HEK293 (cell line): Measurements from ENCODE around the gene OR1M1.

ENCODE experiments used
- CTCF ChIA-PET: fragments of 350-600 bp; formaldehyde crosslinking; extraction: SDS; loops from one replicate; lab custom pipeline; 2021; ENCODE audit warnings: antibody characterized with exemption; lab: Yijun Ruan, JAX
- POLR2A ChIA-PET: fragments of 300-600 bp; formaldehyde crosslinking; extraction: SDS; loops from one replicate; lab custom pipeline; 2020; ENCODE audit warnings: antibody characterized with exemption, inconsistent platforms; lab: Yijun Ruan, JAX
- H3K27ac ChIP-seq: fragments of 200-500 bp; sonication (Bioruptor generic); 2 replicates; pipeline ENCODE4 v1.5.1; 2014; ENCODE audit warnings: low read depth, low read length, control low read depth, inconsistent platforms; ENCODE audit errors: extremely low read depth
- H3K36me3 ChIP-seq, 2 experiments: fragments of 200-500 bp in 1 of 2; sonication (Bioruptor generic) in 1 of 2; 1 replicate in 1 of 2; 2 replicates in 1 of 2; pipeline ENCODE4 v1.5.1; 2014 to 2017; ENCODE audit warnings: inconsistent platforms in 2 of 2, low read length in 2 of 2; ENCODE audit not compliant: control insufficient read depth in 2 of 2, insufficient read depth in 1 of 2
- H3K4me1 ChIP-seq: fragments of 200-500 bp; sonication (Bioruptor generic); 2 replicates; pipeline ENCODE4 v1.5.1; 2014; ENCODE audit warnings: mild to moderate bottlenecking, low read length, inconsistent platforms; ENCODE audit not compliant: control insufficient read depth, insufficient read depth
- H3K4me3 ChIP-seq: 2 replicates; pipeline ENCODE4 v1.5.1; 2011; ENCODE audit warnings: low read depth, mild to moderate bottlenecking, control low read depth, low read length, moderate library complexity
- H3K9me3 ChIP-seq: fragments of 200-500 bp; sonication (Bioruptor generic); 2 replicates; pipeline ENCODE4 v1.5.1; 2014; ENCODE audit warnings: low read depth, low read length, inconsistent platforms; ENCODE audit not compliant: control insufficient read depth, insufficient read depth
- BCL11B ChIP-seq: fragments of 450-650 bp; formaldehyde crosslinking; IDR thresholded peaks from 2 replicates; pipeline ENCODE4 v1.5.1; 2016; ENCODE audit warnings: low read depth, missing biosample characterization, missing genetic modification characterization
- HOXD13 ChIP-seq: sonication (generic); formaldehyde crosslinking; IDR thresholded peaks from 2 replicates; pipeline ENCODE4 v1.8.0; 2022; ENCODE audit warnings: missing genetic modification reagents, borderline replicate concordance
- SETDB1 ChIP-seq: IDR thresholded peaks from one replicate; pipeline ENCODE4 v1.6.1; 2017; ENCODE audit warnings: mild to moderate bottlenecking, low read length, moderate library complexity, mixed read lengths; ENCODE audit not compliant: insufficient read length
- ZBTB21 ChIP-seq: fragments of 450-650 bp; formaldehyde crosslinking; IDR thresholded peaks from 2 replicates; pipeline ENCODE4 v1.5.1; 2017; ENCODE audit warnings: missing biosample characterization, missing genetic modification characterization
- ZFP69B ChIP-seq: fragments of 450-650 bp; formaldehyde crosslinking; IDR thresholded peaks from 2 replicates; pipeline ENCODE4 v1.5.1; 2016; ENCODE audit warnings: missing biosample characterization, missing genetic modification characterization
- ZNF112 ChIP-seq: fragments of 450-650 bp; formaldehyde crosslinking; IDR thresholded peaks from 2 replicates; pipeline ENCODE4 v1.5.0; 2017; ENCODE audit warnings: missing biosample characterization, missing genetic modification characterization
- ZNF16 ChIP-seq: fragments of 450-650 bp; formaldehyde crosslinking; IDR thresholded peaks from 2 replicates; pipeline ENCODE4 v1.5.1; 2016; ENCODE audit warnings: low read depth, missing biosample characterization, missing genetic modification characterization
- ZNF366 ChIP-seq: fragments of 450-650 bp; formaldehyde crosslinking; conservative IDR thresholded peaks from 2 replicates; pipeline ENCODE4 v1.5.1; 2016; ENCODE audit warnings: missing biosample characterization, missing genetic modification characterization
- ZNF585B ChIP-seq: fragments of 450-650 bp; formaldehyde crosslinking; IDR thresholded peaks from 2 replicates; pipeline ENCODE4 v1.5.1; 2016; ENCODE audit warnings: missing biosample characterization, missing genetic modification characterization
- ZNF660 ChIP-seq: fragments of 450-650 bp; IDR thresholded peaks from 2 replicates; pipeline ENCODE4 v1.5.1; 2018; ENCODE audit warnings: missing biosample characterization, mild to moderate bottlenecking, missing genetic modification characterization
- ZXDB ChIP-seq: fragments of 450-650 bp; formaldehyde crosslinking; IDR thresholded peaks from 2 replicates; pipeline ENCODE4 v1.5.1; 2016; ENCODE audit warnings: missing biosample characterization, missing genetic modification characterization
- TF ChIP-seq, protein P1 (sequence below): fragments of 450-650 bp; formaldehyde crosslinking; IDR thresholded peaks from 2 replicates; pipeline ENCODE4 v1.5.1; 2016; ENCODE audit warnings: missing biosample characterization, missing genetic modification characterization
- TF ChIP-seq, protein P2 (sequence below): fragments of 450-650 bp; formaldehyde crosslinking; IDR thresholded peaks from 2 replicates; pipeline ENCODE4 v1.5.1; 2016; ENCODE audit warnings: missing biosample characterization, missing genetic modification characterization
- TF ChIP-seq, protein P3 (sequence below): fragments of 450-650 bp; formaldehyde crosslinking; IDR thresholded peaks from 2 replicates; pipeline ENCODE4 v1.5.1; 2016; ENCODE audit warnings: missing biosample characterization, missing genetic modification characterization
- TF ChIP-seq, protein P4 (sequence below): fragments of 450-650 bp; formaldehyde crosslinking; IDR thresholded peaks from 2 replicates; pipeline ENCODE4 v1.5.1; 2016; ENCODE audit warnings: missing biosample characterization, missing genetic modification characterization

OR1M1 gene

DNA sequence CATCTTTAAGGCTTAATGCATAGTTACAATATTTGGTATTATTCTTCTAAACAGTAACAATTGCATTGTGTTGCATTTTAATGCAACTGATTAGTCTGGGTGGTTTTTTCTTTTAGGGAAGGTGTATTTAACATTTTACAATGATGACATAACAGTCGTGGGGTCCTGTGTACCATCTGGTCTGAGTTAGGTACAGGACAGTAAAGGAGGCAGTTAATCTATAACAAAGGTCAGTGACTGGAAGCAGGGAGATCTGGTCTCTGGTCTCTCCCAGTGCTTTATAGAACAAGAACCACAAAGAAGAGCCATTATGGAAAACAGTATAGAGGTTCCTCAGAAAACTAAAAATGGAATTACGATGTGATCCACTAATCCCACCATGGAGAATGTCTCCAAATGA lies 23.1 kb downstream of the OR1M1 start:
- ChIA-PET CTCF (no interaction called here), POLR2A (no interaction called here)
- H3K9me3 ChIP-seq = no peaks in the 10 kb centered on the region

DNA sequence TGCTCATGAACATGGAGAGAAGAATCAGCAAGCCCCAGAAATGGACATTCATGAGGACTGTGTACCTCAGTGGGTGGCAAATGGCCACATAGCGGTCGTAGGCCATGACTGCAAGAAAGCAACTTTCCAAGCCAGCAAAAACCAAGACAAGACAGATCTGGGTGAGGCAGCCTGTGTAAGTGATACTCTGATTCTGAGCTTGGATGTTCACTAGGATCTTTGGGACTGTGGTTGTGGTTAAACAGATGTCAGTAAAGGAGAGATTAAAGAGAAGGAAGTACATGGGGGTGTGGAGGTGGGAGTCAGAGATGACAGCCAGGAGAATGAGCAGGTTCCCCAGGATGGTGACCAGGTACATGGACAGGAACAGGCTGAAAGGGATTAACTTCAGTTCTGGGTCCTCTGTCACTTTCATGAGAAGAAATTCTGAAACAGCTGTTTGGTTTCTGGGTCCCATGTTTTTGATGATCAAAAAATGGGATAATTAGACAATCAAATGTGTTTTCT lies 28.5 kb downstream of the OR1M1 start, which contains the start of gene OR7G1:
Gene OR7G1, minus strand, starts transcription at position 457 of the 507 bp plus-strand sequence. Its CDS starts 0 bp downstream, at position 457.
- TF ChIP-seq HOXD13 (CRISPR knock-in tag) (no peak), ZBTB21 (no peak), ZXDB (tag by site-specific recombination) (no peak)
- TF ChIP-seq, protein P1, sequence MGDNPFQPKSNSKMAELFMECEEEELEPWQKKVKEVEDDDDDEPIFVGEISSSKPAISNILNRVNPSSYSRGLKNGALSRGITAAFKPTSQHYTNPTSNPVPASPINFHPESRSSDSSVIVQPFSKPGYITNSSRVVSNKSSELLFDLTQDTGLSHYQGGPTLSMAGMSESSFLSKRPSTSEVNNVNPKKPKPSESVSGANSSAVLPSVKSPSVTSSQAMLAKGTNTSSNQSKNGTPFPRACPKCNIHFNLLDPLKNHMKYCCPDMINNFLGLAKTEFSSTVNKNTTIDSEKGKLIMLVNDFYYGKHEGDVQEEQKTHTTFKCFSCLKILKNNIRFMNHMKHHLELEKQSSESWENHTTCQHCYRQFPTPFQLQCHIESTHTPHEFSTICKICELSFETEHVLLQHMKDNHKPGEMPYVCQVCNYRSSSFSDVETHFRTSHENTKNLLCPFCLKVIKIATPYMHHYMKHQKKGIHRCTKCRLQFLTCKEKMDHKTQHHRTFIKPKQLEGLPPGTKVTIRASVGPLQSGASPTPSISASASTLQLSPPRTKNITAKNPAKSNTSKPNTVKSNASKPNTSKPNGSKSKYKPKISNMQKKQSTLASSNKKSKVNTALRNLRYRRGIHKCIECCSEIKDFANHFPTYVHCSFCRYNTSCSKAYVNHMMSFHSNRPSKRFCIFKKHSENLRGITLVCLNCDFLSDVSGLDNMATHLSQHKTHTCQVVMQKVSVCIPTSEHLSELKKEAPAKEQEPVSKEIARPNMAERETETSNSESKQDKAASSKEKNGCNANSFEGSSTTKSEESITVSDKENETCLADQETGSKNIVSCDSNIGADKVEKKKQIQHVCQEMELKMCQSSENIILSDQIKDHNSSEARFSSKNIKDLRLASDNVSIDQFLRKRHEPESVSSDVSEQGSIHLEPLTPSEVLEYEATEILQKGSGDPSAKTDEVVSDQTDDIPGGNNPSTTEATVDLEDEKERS (tag by site-specific recombination) = no peak
- TF ChIP-seq, all 188 proteins: peak for 0
- no peaks in the 10 kb centered on the region for H3K4me1 ChIP-seq
- H3K27ac ChIP-seq = no peak within 1 kb of the TSS
- H3K9me3 ChIP-seq = no peaks in the 10 kb centered on the region
- H3K36me3 ChIP-seq = no peaks in the 10 kb centered on the region
- H3K4me3 ChIP-seq = no peak within 1 kb of the TSS
- CTCF ChIA-PET = no interaction called here
- POLR2A ChIA-PET = no interaction called here

More for the DNA sequence above, 23.1 kb downstream of the OR1M1 start:
- no peaks in the 10 kb centered on the region for H3K4me1 ChIP-seq
- TF ChIP-seq, protein P2, sequence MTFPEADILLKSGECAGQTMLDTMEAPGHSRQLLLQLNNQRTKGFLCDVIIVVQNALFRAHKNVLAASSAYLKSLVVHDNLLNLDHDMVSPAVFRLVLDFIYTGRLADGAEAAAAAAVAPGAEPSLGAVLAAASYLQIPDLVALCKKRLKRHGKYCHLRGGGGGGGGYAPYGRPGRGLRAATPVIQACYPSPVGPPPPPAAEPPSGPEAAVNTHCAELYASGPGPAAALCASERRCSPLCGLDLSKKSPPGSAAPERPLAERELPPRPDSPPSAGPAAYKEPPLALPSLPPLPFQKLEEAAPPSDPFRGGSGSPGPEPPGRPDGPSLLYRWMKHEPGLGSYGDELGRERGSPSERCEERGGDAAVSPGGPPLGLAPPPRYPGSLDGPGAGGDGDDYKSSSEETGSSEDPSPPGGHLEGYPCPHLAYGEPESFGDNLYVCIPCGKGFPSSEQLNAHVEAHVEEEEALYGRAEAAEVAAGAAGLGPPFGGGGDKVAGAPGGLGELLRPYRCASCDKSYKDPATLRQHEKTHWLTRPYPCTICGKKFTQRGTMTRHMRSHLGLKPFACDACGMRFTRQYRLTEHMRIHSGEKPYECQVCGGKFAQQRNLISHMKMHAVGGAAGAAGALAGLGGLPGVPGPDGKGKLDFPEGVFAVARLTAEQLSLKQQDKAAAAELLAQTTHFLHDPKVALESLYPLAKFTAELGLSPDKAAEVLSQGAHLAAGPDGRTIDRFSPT (tag by site-specific recombination) = no peak
- no peak for TF ChIP-seq ZNF660
- TF ChIP-seq, protein P3, sequence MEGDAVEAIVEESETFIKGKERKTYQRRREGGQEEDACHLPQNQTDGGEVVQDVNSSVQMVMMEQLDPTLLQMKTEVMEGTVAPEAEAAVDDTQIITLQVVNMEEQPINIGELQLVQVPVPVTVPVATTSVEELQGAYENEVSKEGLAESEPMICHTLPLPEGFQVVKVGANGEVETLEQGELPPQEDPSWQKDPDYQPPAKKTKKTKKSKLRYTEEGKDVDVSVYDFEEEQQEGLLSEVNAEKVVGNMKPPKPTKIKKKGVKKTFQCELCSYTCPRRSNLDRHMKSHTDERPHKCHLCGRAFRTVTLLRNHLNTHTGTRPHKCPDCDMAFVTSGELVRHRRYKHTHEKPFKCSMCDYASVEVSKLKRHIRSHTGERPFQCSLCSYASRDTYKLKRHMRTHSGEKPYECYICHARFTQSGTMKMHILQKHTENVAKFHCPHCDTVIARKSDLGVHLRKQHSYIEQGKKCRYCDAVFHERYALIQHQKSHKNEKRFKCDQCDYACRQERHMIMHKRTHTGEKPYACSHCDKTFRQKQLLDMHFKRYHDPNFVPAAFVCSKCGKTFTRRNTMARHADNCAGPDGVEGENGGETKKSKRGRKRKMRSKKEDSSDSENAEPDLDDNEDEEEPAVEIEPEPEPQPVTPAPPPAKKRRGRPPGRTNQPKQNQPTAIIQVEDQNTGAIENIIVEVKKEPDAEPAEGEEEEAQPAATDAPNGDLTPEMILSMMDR (tag by site-specific recombination) = no peak
- TF ChIP-seq SETDB1 = no peak
- no peak for TF ChIP-seq ZNF366 (tag by site-specific recombination)
- no peak for TF ChIP-seq ZFP69B (tag by site-specific recombination)
- TF ChIP-seq ZNF112 (tag by site-specific recombination) = no peak
- TF ChIP-seq ZNF16 (tag by site-specific recombination) = no peak
- H3K4me3 ChIP-seq = no peak overlapping the region
- no peak overlapping the region for H3K27ac ChIP-seq
- no peaks in the 10 kb centered on the region for H3K36me3 ChIP-seq

DNA sequence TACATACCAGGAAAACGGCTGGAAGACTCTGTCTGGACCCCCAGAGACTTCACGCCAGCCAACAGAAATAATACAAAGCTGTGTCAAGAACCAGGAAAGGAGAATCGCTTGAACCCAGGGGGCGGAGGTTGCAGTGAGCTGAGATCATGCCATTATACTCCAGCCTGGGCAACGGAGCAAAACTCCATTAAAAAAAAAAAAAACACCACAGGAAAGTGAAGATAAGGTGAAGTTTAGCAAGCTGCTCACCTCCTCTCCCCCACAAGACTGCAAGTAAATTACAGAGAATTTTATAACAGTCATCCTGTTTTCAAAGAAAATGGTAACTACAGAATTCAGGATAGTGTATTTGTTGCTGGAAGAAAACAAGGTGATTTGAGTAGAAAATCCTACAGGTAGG lies 29.7 kb downstream of the OR1M1 start:
- H3K27ac ChIP-seq = no peak overlapping the region
- no peak overlapping the region for H3K4me3 ChIP-seq
- TF ChIP-seq ZNF585B (no peak), BCL11B (tag by site-specific recombination) (no peak)
- TF ChIP-seq, protein P4, sequence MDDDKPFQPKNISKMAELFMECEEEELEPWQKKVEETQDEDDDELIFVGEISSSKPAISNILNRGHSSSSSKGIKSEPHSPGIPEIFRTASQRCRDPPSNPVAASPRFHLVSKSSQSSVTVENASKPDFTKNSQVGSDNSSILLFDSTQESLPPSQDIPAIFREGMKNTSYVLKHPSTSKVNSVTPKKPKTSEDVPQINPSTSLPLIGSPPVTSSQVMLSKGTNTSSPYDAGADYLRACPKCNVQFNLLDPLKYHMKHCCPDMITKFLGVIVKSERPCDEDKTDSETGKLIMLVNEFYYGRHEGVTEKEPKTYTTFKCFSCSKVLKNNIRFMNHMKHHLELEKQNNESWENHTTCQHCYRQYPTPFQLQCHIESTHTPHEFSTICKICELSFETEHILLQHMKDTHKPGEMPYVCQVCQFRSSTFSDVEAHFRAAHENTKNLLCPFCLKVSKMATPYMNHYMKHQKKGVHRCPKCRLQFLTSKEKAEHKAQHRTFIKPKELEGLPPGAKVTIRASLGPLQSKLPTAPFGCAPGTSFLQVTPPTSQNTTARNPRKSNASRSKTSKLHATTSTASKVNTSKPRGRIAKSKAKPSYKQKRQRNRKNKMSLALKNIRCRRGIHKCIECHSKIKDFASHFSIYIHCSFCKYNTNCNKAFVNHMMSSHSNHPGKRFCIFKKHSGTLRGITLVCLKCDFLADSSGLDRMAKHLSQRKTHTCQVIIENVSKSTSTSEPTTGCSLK (tag by site-specific recombination) = no peak
- H3K36me3 ChIP-seq = no peaks in the 10 kb centered on the region
- ChIA-PET CTCF (interaction anchor here (0.6 to 0.7 kb wide), 2 partner anchors 20 to 341 kb away, joined by 3 read pairs; no protein-coding TSS in a partner anchor), POLR2A (no interaction called here)
- no peaks in the 10 kb centered on the region for H3K9me3 ChIP-seq
- no peaks in the 10 kb centered on the region for H3K4me1 ChIP-seq
